Activated CD8-positive, alpha-beta memory T cell treated with anti-CD3 and anti-CD28 coated beads for 1 hour (primary cell): ENCODE measurements around the gene SIPA1L3.
"Not testable (repeated sequence)": the region's sequence is repeated elsewhere in the genome, so short reads cannot be mapped to it uniquely, and the experiment has no call there.

Experiments
- DNase-seq, 2 donors: peaks; one replicate each; pipeline ENCODE4 v3.0.0-alpha.2; 2020; ENCODE audit warnings: low read depth in 1 of 2; ENCODE audit errors: extremely low read depth in 1 of 2

Gene SIPA1L3

DNA sequence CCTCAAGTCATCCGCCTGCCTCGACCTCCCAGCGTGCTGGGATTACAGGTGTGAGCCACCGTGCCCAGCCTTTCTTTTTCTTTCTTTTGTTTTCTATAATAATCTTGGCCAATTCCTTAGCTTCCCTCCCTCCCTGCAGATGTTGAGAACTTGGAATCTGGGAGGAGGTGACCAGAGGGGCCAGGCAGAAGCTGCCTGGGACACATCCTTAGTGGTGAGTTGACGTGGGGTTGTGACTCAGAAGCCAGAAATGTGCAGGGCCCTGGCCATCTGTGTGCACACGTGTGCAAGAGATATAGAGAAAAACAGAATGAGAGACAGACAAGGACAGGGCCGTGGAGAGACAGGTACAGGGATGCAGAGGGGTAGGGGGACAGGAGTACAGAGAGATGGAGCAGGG lies 154.3 kb downstream of the SIPA1L3 start:
- DNase-seq, result no peak

GRCh38 chr19:38062959-38063761 lies 156.2 kb downstream of the SIPA1L3 start:
- DNase-seq, result no peak

DNA sequence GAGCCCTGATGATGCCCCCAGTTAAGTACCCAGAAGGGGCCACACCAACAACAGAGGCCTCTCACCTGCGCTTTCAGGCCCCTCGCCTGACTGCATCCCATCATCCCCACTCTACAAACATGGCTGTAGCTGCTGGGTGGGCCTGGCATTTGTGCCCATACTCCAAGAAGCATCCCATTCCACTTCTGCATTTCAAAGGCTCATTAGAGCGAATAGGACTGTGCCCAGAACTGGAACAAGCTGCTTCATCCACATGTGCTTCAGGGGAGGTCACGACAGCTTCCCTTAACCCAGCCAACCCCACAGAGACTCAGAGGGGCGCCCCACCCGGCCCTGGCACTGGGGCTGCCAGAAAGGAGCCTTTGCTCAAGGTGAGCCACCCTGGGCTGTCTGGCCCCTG lies 156.9 kb downstream of the SIPA1L3 start:
- no peak for DNase-seq

DNA sequence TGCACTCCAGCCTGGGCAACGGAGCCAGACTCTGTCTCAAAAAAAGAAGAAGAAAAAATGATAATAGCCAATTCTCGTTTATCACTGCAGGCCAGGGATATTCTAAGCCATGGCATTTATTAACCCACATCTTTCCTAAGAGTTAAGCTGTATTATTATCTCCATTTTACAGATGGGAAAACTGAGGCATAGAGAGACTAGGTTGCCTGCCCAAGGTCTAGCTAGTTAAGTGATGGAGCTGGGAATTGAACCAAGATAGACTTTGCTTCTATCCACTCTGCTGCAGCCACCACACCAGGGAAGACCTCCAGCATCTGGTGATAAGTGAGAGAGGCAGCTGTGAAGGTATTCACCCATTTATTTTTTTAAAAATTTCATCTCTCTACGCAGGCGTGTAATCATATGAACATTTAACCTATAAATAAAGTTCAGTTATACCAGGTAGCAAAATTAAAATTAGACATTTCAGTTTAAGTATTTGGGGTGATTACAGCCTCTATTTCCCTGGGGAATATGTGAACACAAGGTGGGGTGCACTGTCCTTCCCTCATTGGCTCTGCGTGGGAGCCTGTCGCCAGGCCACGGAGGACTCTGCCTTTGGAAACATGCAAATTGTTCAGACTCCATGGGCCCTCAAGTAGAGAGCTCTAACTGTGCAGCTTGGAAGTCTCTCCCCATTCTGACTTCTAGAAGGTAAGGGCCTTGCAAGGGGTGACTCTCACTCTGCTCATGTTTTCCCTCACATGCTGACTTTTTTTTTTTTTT lies 157.8 kb downstream of the SIPA1L3 start:
- DNase-seq, result no peak

GRCh38 chr19:38065775-38066174 lies 158.8 kb downstream of the SIPA1L3 start:
- DNase-seq, result not testable (repeated sequence)

DNA sequence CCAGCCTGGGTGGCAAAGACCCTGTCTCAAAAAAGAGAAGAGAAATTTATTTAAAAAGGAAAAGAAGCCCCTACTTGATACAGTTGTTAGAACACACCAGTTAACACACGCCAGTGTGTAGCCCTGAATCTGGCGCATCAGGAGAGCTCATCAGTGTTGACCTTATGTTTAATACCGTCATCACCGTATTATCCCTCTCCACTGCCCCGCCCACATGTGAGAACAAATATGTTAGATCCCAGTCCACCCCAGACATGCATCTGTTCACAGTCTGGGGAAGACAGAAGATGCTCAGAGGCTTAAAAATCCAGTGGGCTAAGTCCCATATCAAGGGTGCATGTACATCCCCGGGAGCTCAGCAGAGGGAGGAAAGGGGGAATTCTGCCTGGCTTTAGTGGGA lies 161.8 kb downstream of the SIPA1L3 start:
- DNase-seq, result no peak

DNA sequence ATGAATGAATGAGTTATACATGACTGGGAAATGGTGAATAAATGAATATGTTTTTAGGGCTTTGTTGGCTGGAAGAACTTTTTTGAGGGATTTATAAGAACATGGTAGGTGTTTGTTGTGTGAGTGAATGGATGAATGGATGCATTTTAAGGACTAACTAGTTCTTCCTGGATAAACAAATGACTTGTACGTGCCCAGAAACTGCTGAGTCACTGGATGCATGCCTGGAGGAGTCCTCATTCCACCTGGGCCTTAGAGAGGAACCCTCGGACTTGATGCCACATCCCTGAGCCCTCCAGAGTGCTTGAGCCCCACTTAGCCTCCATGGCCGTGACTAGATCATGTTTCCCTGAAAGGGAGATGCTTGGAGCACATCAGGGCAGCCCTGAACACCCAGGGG lies 163.6 kb downstream of the SIPA1L3 start:
- no peak for DNase-seq

- not testable (repeated sequence) for DNase-seq
Measured at GRCh38 chr19:38071054-38071453, 164.0 kb downstream of the SIPA1L3 start.

GRCh38 chr19:38071647-38072046 lies 164.6 kb downstream of the SIPA1L3 start:
- DNase-seq, result no peak

GRCh38 chr19:38072776-38073750 lies 166.1 kb downstream of the SIPA1L3 start:
- DNase-seq, result no peak

- no peak for DNase-seq
Measured at GRCh38 chr19:38073841-38074685, 167.1 kb downstream of the SIPA1L3 start.

DNA sequence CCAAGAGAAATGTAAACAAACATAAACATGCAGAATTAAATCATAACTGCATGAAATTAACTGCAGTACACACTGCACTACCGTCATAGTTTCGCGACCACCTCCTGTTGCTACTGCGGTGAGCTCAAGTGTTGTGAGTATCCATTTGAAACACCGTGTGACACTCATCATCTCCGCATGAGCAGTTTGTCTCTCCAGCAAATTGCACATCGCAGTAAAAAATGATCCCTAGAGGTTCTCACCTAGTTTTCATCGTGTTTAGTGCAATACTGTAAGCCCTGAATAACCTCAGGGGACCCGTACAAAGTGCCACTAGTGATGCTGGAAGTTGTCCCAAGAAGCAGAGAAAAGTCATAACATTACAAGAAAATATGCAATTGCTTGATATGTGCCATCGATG lies 169.3 kb downstream of the SIPA1L3 start:
- DNase-seq, result no peak

DNA sequence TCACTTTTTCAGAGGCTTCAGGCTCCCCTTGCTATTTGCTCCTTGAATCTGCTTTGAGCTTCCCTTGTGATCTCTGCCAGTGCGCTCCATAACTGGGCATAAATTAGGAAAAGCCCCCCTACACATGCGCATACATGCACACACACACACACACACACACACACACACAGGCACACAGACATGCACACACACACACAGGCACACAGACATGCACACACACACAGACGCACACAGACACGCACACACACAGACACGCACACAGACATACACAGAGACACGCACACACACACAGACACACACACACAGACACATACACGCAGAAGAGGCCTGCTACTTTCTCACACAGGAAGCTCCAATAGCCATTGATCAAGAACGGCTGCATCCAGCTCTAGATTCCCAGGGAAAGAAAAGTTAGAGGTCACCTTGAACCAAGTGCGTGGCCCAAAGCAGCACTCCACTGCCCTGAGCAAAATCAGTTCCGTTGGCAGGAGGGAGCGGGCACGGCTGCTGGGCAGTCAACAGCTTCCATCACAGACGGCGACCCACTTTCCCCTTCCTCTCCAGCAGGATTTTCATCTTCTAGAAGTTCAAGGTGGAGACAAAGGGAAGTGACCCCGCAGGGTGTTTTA lies 171.4 kb downstream of the SIPA1L3 start:
- DNase-seq, result no peak

DNA sequence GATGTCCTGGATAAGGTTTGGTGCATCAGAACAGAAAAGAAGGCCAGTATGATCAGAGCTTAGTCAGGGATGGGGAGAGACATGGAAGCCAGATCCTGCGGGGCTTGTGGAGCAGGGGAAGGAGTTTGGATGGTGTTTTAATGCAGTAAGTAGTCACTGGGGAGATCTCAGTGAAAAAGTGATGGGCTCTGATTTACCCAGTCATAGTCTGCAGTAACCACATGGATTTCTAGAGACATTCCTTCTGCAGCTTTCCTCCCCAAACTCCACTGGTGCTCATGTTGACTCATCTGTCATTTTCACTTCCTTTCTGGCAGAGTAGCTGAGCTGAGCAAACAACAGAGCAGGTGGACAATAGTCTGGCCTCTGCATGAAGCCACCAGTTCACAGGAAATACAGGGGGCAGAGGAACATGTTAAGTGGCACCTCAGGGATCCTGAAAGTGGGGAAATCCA lies 172.9 kb downstream of the SIPA1L3 start:
- no peak for DNase-seq

GRCh38 chr19:38081547-38082255 lies 174.7 kb downstream of the SIPA1L3 start:
- no peak for DNase-seq

DNA sequence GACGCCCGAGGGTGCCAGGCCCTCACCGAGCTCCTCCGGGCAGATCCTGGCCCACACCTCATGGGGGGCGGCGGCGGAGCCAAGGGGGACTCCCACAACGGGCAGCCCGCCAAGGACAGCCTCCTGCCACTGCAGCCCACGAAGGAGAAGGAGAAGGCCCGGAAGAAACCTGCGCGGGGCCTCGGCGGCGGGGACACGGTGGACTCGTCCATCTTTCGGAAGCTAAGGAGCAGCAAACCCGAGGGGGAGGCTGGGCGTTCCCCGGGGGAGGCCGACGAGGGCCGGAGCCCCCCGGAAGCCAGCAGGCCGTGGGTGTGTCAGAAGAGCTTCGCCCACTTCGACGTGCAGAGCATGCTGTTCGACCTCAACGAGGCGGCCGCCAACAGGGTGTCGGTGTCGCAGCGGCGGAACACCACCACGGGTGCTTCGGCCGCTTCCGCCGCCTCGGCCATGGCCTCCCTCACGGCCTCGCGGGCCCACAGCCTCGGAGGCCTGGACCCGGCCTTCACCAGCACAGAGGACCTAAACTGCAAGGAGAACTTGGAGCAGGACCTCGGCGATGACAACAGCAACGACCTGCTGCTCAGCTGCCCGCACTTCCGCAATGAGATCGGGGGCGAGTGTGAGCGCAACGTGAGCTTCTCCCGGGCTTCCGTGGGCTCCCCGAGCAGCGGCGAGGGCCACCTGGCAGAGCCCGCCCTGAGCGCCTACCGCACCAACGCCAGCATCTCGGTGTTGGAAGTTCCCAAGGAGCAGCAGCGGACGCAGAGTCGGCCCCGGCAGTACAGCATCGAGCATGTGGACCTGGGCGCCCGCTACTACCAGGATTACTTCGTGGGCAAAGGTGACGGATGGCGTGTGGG lies 175.5 kb downstream of the SIPA1L3 start:
- DNase-seq, result no peak

DNA sequence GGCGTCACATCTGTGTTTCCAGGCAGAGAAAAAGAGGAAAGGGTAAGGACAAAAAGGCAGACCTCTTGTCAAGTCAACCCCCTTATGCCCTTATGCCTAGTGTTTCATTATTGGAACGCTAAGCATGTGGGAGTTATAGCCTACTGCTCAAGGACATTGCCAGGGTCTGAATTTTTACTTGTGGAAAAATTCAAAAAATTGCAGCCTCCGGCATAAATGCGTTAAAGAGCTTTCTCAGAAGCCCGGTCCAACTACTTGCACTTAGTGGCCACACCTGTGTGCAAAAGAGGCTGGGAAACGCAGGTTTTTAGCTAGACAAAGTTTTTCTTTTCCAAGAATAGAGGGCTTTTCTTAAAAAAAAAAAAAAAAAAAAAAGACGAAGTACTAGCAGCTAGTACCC lies 177.2 kb downstream of the SIPA1L3 start:
- DNase-seq, result no peak

- DNase-seq, result no peak
Measured at GRCh38 chr19:38089440-38089839, 182.4 kb downstream of the SIPA1L3 start.
